Heart left ventricle (tissue), 16 donors: ENCODE measurements around the gene VAMP3. TPM values are rescaled to one million over a fixed set of nuclear protein-coding genes. Genes with fewer than 3 reads are reported as not detected.

Experiments used
- ATAC-seq, 4 donors: fragments of 200-7000 bp; cut with Tn5 transposase; one replicate each; pipeline ENCODE4 v1.9.1; 2020 to 2022; ENCODE audit warnings: moderate library complexity in 4 of 4, mild to moderate bottlenecking in 3 of 4, moderate number of reproducible peaks in 1 of 4
- DNase-seq, 5 donors: peaks; one replicate each; pipeline ENCODE4 v3.0.0-alpha.2; 2020
- H3K27ac ChIP-seq, 12 donors: fragments of 200-600 bp; sonication (generic) in 4 of 12; one replicate each; pipeline versions ENCODE4 v1.5.0 to v1.8.0; 2016 to 2022; ENCODE audit warnings: mild to moderate bottlenecking in 2 of 12
- H3K27me3 ChIP-seq, 9 donors: fragments of 200-600 bp; sonication (generic) in 2 of 9; one replicate each; pipeline versions ENCODE4 v1.5.1 to v1.8.0; 2016 to 2022; ENCODE audit warnings: mild to moderate bottlenecking in 3 of 9
- H3K36me3 ChIP-seq, 9 donors: fragments of 200-600 bp; sonication (generic) in 2 of 9; one replicate each; pipeline versions ENCODE4 v1.5.0 to v1.8.0; 2018 to 2022; ENCODE audit warnings: mild to moderate bottlenecking in 2 of 9
- H3K4me1 ChIP-seq, 12 donors: fragments of 200-600 bp; sonication (generic) in 4 of 12; one replicate each; pipeline versions ENCODE4 v1.5.0 to v1.8.0; 2016 to 2022; ENCODE audit warnings: mild to moderate bottlenecking in 3 of 12
- H3K4me3 ChIP-seq, 12 donors: fragments of 200-600 bp; sonication (generic) in 4 of 12; one replicate each; pipeline versions ENCODE4 v1.5.0 to v1.8.0; 2017 to 2022; ENCODE audit warnings: mild to moderate bottlenecking in 9 of 12, moderate library complexity in 4 of 12
- H3K9me3 ChIP-seq, 12 donors: fragments of 200-600 bp; sonication (generic) in 4 of 12; one replicate each; pipeline versions ENCODE4 v1.5.0 to v1.8.0; 2016 to 2022; ENCODE audit warnings: mild to moderate bottlenecking in 1 of 12
- CTCF ChIP-seq, 12 donors: fragments of 200-600 bp; sonication (generic) in 4 of 12; IDR thresholded peaks; one replicate each; pipeline versions ENCODE4 v1.5.0 to v1.8.0; 2018 to 2022; ENCODE audit warnings: antibody characterized with exemption in 12 of 12, mild to moderate bottlenecking in 5 of 12
- POLR2A ChIP-seq, 2 donors: fragments of 450-650 bp; IDR thresholded peaks; one replicate each; pipeline ENCODE4 v1.6.1; 2017; ENCODE audit warnings: antibody characterized with exemption in 2 of 2, mild to moderate bottlenecking in 2 of 2, moderate library complexity in 2 of 2
- WGBS, 4 donors: extraction: QIAGEN DNeasy Blood & Tissue Kit in 2 of 4; methylation state at CpG; one replicate each; pipeline versions ENCODE4 v1.1.5 to v1.1.7; 2013 to 2018; 5-methylcytosine and 5-hydroxymethylcytosine counted together
- intact Hi-C, 10 donors: fragments of 100-400 bp; cut with DNase I; formaldehyde crosslinking; loops; one replicate each; pipeline versions ENCODE4 v1.11.1 to v1.14.2; 2022
- polyA plus RNA-seq, 2 donors: library from polyadenylated mRNA; stranded (reverse); fragments of 200-250 nt; gene quantifications; one replicate each; pipeline ENCODE4 v1.2.3, GENCODE V29; 2013
- total RNA-seq, 9 donors: library from RNA; depleted of rRNA in 2 of 9; stranded (reverse); fragments of >200 nt in 2 of 9; fragmentation: NEBNext Ultra II Directional in 3 of 9; extraction: Animal tissue kit (Norgen Biotek cat#: 25700) in 3 of 9; gene quantifications; one replicate each; pipeline versions ENCODE4 v1.1.0 to v1.2.4, GENCODE V29; 2016 to 2023
- donor health status: ischemic (EF 13 %, LVEDD 7.1; RV severe dilation, severe dysfunction).
- donor health status: healthy with polysubstance abuse.
- donor health status: DM: no; HTN: yes; CAD: no.
- donor health status: DM: no; HTN: no; CAD: no.
- donor health status: ischemic (EF 25% LVEDD 6.9; RV normal size, moderate dysfunction).
- donor health status: ischemic (EF 25% LVEDD 5.7; RV mildly dilated, moderate dysfunction).
- donor health status: healthy.
- donor health status: DM: yes; HTN: yes; CAD: no.
- donor health status: ischemic (EF 35%, LVEDD 5.7; RV mildly dilated, moderate dysfunction).
- donor health status: nonischemic (EF 11% LVEDD 7.7; RV severe dilation, severe dysfunction).
- donor health status: DM: yes; HTN: yes; CAD: no.
- donor health status: PGD.
- donor health status: ischemic (EF 29% LVEDD 5.4; RV normal size, mild dysfunction).
- donor health status: nonischemic (EF 23%, LVEDD 6.1; RV moderate dilation, normal function).

VAMP3 gene
- total and polyA plus RNA-seq, 11 donors = 40.2 to 100 (median 70.9) TPM

- H3K4me1 ChIP-seq = peaks cover 0 to 11% (median 1%) of the 10 kb centered on the region in 12 donors
- 76 to 87% (median 80%) methylated on average over 39 of the region's 39 CpGs for WGBS, 4 donors
- H3K9me3 ChIP-seq = no peaks in the 10 kb centered on the region
- DNase-seq (peak in 3 of 5 donors; percentile 22 to 57 (median 28)), ATAC-seq (peak in 1 of 4 donors; percentile 22)
- H3K4me3 ChIP-seq = peak overlapping the region in 9 of 12 donors; percentile 18 to 51 (median 29)
- no peak for TF ChIP-seq POLR2A (IDR thresholded peaks at IDR 0.05)
- no peak for TF ChIP-seq CTCF (IDR thresholded peaks at IDR 0.05)
- H3K36me3 ChIP-seq = peaks cover 0 to 100% (median 79%) of the 10 kb centered on the region in 9 donors
- no peak overlapping the region for H3K27ac ChIP-seq
- no peaks in the 10 kb centered on the region for H3K27me3 ChIP-seq
- intact Hi-C loops = no loop called here
Observed at GRCh38 chr1:7827126-7827955, 56.2 kb downstream of the VAMP3 start.

Other genes with a start within 250 kb of the VAMP3 start
- gene PER3, start 13.0 kb downstream of the VAMP3 start, total RNA-seq = 10 to 100 TPM in 7 of 9 donors, 1 to 10 TPM in 2; 6.1 to 46.6 (median 18.5) TPM
- 1 to 10 TPM; 3.3 to 8.4 TPM for gene PER3, start 13.0 kb downstream of the VAMP3 start, polyA plus RNA-seq
- gene UTS2, start 81.8 kb downstream of the VAMP3 start, total RNA-seq = under 1 TPM in 1 of 9 donors, not detected in 8; 0.54 TPM
- gene UTS2, start 81.8 kb downstream of the VAMP3 start, polyA plus RNA-seq = not detected
- 1 to 10 TPM in 1 of 9 donors, under 1 TPM in 2, not detected in 6; 0.05 to 1.9 (median 0.68) TPM for gene TNFRSF9, start 169.5 kb downstream of the VAMP3 start, total RNA-seq
- under 1 TPM in 1 of 2 donors, not detected in 1; 0.04 TPM for gene TNFRSF9, start 169.5 kb downstream of the VAMP3 start, polyA plus RNA-seq
- 100 to 1,000 TPM; 275 to 406 (median 345) TPM for gene PARK7, start 190.4 kb downstream of the VAMP3 start, total RNA-seq
- gene PARK7, start 190.4 kb downstream of the VAMP3 start, polyA plus RNA-seq = 100 to 1,000 TPM; 342 to 550 TPM